PC-9 (cell line): ENCODE data around the gene SEMA3E.

ENCODE experiments used
- EZH2 ChIP-seq: fragments of 200-600 bp; sonication (generic); IDR thresholded peaks from 2 replicates; pipeline ENCODE4 v1.8.0; 2017; ENCODE audit warnings: antibody characterized with exemption, low read depth
- TF ChIP-seq, protein P1 (sequence below): fragments of 200-600 bp; sonication (generic); conservative IDR thresholded peaks from 2 replicates; pipeline ENCODE4 v1.6.1; 2017; ENCODE audit warnings: mixed run types, antibody characterized with exemption, mild to moderate bottlenecking, moderate library complexity

DNA sequence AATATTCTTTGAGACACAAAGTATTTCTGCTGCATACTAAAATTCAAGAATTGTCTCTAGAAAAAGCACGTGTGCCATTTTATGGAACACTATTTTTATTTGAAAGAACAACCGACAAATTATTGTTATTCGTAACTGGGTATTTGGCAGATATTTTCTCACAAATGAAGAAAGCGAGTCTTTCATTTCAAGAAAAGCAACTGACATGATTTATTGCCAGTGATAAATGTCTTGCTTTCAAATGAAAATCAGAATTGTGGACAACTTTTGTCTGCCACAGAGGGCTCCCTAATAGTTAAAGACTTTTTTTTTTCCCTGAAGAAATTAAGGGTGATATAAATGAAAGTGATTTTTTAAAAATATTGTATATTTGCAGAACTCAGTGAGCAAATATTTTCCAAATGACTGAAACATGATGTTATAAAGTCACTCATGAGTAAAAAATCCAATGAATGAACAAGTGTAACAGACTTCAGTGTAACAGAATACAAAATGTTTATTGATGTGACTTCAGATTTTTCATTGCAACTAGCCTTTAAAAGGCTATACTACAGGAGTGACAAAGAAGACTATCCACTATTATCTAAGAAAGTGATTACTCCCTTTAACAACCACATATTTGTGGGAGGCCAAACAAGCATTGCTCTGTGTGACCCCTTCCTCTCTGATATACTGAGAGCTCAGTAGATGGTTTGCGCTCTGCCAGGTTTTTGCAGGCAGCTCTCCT, 49.0 kb upstream of the SEMA3E start:
- TF ChIP-seq, protein P1, sequence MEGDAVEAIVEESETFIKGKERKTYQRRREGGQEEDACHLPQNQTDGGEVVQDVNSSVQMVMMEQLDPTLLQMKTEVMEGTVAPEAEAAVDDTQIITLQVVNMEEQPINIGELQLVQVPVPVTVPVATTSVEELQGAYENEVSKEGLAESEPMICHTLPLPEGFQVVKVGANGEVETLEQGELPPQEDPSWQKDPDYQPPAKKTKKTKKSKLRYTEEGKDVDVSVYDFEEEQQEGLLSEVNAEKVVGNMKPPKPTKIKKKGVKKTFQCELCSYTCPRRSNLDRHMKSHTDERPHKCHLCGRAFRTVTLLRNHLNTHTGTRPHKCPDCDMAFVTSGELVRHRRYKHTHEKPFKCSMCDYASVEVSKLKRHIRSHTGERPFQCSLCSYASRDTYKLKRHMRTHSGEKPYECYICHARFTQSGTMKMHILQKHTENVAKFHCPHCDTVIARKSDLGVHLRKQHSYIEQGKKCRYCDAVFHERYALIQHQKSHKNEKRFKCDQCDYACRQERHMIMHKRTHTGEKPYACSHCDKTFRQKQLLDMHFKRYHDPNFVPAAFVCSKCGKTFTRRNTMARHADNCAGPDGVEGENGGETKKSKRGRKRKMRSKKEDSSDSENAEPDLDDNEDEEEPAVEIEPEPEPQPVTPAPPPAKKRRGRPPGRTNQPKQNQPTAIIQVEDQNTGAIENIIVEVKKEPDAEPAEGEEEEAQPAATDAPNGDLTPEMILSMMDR = no peak
- no peak for TF ChIP-seq EZH2
